Hepatocyte (in vitro differentiated cells): ENCODE data around the gene ACY1. TPM values are rescaled to one million over a fixed set of nuclear protein-coding genes. Genes with fewer than 3 reads are reported as not detected.

ENCODE experiments used
- DNase-seq: peaks from one replicate; pipeline ENCODE4 v3.0.0-alpha.2; 2016; ENCODE audit warnings: low spot score
- H2AFZ ChIP-seq: fragments of 200-600 bp; sonication (generic); 2 replicates; pipeline ENCODE4 v1.6.0; 2016; ENCODE audit warnings: antibody characterized with exemption, mild to moderate bottlenecking
- H3K27ac ChIP-seq: fragments of 200-600 bp; sonication (generic); 2 replicates; pipeline ENCODE4 v1.5.1; 2016; ENCODE audit warnings: mild to moderate bottlenecking
- H3K27me3 ChIP-seq: fragments of 200-600 bp; sonication (generic); 2 replicates; pipeline ENCODE4 v1.6.1; 2016
- H3K36me3 ChIP-seq: fragments of 200-600 bp; sonication (generic); replicated peaks from 2 replicates; pipeline ENCODE4 v1.5.1; 2016; ENCODE audit warnings: low read depth; ENCODE audit not compliant: insufficient read depth
- H3K4me1 ChIP-seq: fragments of 200-600 bp; sonication (generic); 2 replicates; pipeline ENCODE4 v1.5.1; 2016; ENCODE audit warnings: mild to moderate bottlenecking, moderate library complexity; ENCODE audit not compliant: insufficient read depth
- H3K4me2 ChIP-seq: fragments of 200-600 bp; sonication (generic); 2 replicates; pipeline ENCODE4 v1.6.0; 2016
- H3K4me3 ChIP-seq: fragments of 200-600 bp; sonication (generic); 2 replicates; pipeline ENCODE4 v1.5.1; 2016; ENCODE audit warnings: mild to moderate bottlenecking
- H3K79me2 ChIP-seq: fragments of 200-600 bp; sonication (generic); 2 replicates; pipeline ENCODE4 v1.6.0; 2017; ENCODE audit warnings: mild to moderate bottlenecking
- H3K9me2 ChIP-seq: fragments of 200-600 bp; sonication (generic); replicated peaks from 2 replicates; pipeline ENCODE4 v1.6.0; 2017; ENCODE audit warnings: mild to moderate bottlenecking; ENCODE audit not compliant: insufficient read depth
- H3K9me3 ChIP-seq: fragments of 200-600 bp; sonication (generic); 2 replicates; pipeline ENCODE4 v1.5.1; 2016; ENCODE audit warnings: low read depth, mild to moderate bottlenecking
- H4K20me1 ChIP-seq: fragments of 200-600 bp; sonication (generic); 2 replicates; pipeline ENCODE4 v1.6.0; 2016; ENCODE audit warnings: mild to moderate bottlenecking; ENCODE audit not compliant: insufficient read depth, poor library complexity, severe bottlenecking
- EZH2 ChIP-seq: fragments of 200-600 bp; sonication (generic); IDR thresholded peaks from 2 replicates; pipeline ENCODE4 v1.6.1; 2016; ENCODE audit warnings: antibody characterized with exemption, mild to moderate bottlenecking, borderline replicate concordance
- EZH2phosphoT487 ChIP-seq: fragments of 200-600 bp; sonication (generic); IDR thresholded peaks from one replicate; pipeline ENCODE4 v1.6.1; 2018; ENCODE audit warnings: antibody characterized with exemption, mild to moderate bottlenecking, low read depth, moderate library complexity; ENCODE audit not compliant: unreplicated experiment, severe bottlenecking
- WGBS: methylation state at CpG from one replicate; pipeline ENCODE4 v1.1.6; 2016; ENCODE audit warnings: low lambda C conversion rate; ENCODE audit errors: missing lambda C conversion rate; 5-methylcytosine and 5-hydroxymethylcytosine counted together
- polyA plus RNA-seq: library from polyadenylated mRNA; unstranded; fragments of >200 nt; fragmentation: Nextera tagmentation; extraction: Ambion mirVana; gene quantifications from 2 replicates; pipeline ENCODE4 v1.2.1, GENCODE V29; 2016
- total RNA-seq: library from RNA; depleted of rRNA; stranded (reverse); fragments of >200 nt; gene quantifications from 2 replicates; pipeline ENCODE4 v1.2.3, GENCODE V29; 2014
- TF ChIP-seq, protein P1 (sequence below): fragments of 200-600 bp; sonication (generic); IDR thresholded peaks from 2 replicates; pipeline ENCODE4 v1.5.1; 2016; ENCODE audit warnings: antibody characterized with exemption, mild to moderate bottlenecking; ENCODE audit not compliant: poor library complexity

The ACY1 gene
- total and polyA plus RNA-seq, 2 experiments from 2014 or later = 164 to 183 TPM

DNA sequence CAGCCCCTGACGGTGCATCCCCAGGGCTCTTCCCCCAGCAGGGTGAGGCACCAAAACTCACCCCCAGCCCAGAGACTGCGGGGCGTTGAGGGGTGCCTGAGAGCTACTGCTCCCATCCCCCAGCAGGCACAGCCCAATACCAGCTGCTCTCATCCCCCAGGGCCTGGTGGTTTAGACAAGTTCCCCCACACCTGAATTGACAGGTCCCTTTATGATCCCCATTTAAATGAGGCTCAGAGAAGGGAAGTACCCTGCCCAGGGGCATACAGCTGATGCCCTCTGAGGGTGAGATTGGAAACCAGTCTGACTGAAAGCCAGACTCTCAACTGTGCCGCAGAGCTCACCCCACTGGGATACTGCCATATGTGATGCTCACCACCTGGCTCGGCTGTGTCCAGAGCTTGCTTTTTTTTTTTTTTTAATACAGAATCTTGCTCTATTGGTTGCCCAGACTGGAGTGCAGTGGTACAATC, 52.9 kb downstream of the ACY1 start:
- H3K4me3 ChIP-seq = no peak overlapping the region
- DNase-seq = no peak
- H2AFZ ChIP-seq = no peak overlapping the region
- no peak overlapping the region for H3K4me2 ChIP-seq
- no peak overlapping the region for H3K27ac ChIP-seq
- no peaks in the 10 kb centered on the region for H3K27me3 ChIP-seq
- H3K79me2 ChIP-seq = no peaks in the 10 kb centered on the region
- H3K9me3 ChIP-seq = no peaks in the 10 kb centered on the region
- peaks cover 8% of the 10 kb centered on the region for H3K4me1 ChIP-seq
- H3K9me2 ChIP-seq = no peaks in the 10 kb centered on the region
- 87% methylated on average over 5 of the region's 5 CpGs for WGBS
- TF ChIP-seq, protein P1, sequence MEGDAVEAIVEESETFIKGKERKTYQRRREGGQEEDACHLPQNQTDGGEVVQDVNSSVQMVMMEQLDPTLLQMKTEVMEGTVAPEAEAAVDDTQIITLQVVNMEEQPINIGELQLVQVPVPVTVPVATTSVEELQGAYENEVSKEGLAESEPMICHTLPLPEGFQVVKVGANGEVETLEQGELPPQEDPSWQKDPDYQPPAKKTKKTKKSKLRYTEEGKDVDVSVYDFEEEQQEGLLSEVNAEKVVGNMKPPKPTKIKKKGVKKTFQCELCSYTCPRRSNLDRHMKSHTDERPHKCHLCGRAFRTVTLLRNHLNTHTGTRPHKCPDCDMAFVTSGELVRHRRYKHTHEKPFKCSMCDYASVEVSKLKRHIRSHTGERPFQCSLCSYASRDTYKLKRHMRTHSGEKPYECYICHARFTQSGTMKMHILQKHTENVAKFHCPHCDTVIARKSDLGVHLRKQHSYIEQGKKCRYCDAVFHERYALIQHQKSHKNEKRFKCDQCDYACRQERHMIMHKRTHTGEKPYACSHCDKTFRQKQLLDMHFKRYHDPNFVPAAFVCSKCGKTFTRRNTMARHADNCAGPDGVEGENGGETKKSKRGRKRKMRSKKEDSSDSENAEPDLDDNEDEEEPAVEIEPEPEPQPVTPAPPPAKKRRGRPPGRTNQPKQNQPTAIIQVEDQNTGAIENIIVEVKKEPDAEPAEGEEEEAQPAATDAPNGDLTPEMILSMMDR = no peak
- H3K36me3 ChIP-seq = no peaks in the 10 kb centered on the region
- no peaks in the 10 kb centered on the region for H4K20me1 ChIP-seq

DNA sequence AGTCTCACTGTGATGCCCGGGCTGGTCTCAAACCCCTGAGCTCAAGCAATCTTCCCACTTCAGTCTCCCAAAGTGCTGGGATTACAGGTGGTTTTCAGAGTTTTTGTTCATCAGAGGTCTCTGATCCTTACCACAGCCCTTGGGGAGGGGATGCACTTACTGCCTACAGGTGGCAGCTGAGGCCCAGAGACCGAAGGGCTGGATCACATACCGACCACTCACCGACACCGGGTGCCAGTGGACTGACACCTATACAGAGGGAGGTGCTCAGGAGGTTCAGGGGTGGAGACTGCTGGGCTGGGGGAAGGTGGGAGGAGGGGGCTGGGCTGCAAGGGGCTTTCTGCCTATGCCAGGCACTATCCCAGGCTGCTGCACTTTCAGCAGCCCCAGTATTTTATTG, 53.5 kb downstream of the ACY1 start:
- no peaks in the 10 kb centered on the region for H3K79me2 ChIP-seq
- H2AFZ ChIP-seq = no peak overlapping the region
- DNase-seq = no peak
- no peak overlapping the region for H3K4me2 ChIP-seq
- no peak overlapping the region for H3K4me3 ChIP-seq
- H3K27me3 ChIP-seq = no peaks in the 10 kb centered on the region
- no peaks in the 10 kb centered on the region for H3K9me2 ChIP-seq
- H4K20me1 ChIP-seq = no peaks in the 10 kb centered on the region
- TF ChIP-seq EZH2phosphoT487 (no peak), EZH2 (no peak)
- TF ChIP-seq, protein P1 = peak; percentile 15
- H3K4me1 ChIP-seq = peaks cover 8% of the 10 kb centered on the region
- WGBS = 32% methylated on average over 5 of the region's 5 CpGs
- no peak overlapping the region for H3K27ac ChIP-seq
- no peaks in the 10 kb centered on the region for H3K36me3 ChIP-seq
- no peaks in the 10 kb centered on the region for H3K9me3 ChIP-seq

DNA sequence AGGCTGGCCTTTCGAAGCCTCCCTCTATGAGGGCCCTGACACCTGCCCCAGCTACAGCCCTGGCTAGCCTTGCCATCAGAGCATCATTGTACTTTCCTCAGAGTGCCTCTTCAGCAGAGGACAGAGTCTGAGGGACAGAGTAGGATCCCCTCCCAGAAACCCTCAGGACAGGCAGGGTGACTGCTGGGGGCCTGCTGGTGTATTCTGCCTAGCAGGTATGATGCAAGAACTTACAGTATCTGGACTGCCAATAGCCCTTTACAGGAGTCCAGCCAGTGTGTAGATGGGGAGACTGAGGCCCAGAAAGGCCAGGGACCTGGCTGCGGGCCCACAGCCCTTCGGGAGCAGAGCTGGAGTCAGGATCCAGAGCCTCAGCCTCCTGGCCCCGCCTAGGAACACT, 54.0 kb downstream of the ACY1 start:
- TF ChIP-seq EZH2 (no peak), EZH2phosphoT487 (no peak)
- TF ChIP-seq, protein P1 = no peak
- WGBS = 93% methylated on average over 4 of the region's 4 CpGs
- Histone ChIP-seq H3K79me2 (no peaks in the 10 kb centered on the region), H3K4me3 (no peak overlapping the region), H3K9me2 (no peaks in the 10 kb centered on the region), H3K4me1 (peaks cover 8% of the 10 kb centered on the region), H2AFZ (no peak overlapping the region), H3K27ac (no peak overlapping the region), H3K9me3 (no peaks in the 10 kb centered on the region), H4K20me1 (no peaks in the 10 kb centered on the region), H3K36me3 (no peaks in the 10 kb centered on the region), H3K27me3 (no peaks in the 10 kb centered on the region), H3K4me2 (no peak overlapping the region)
- no peak for DNase-seq

DNA sequence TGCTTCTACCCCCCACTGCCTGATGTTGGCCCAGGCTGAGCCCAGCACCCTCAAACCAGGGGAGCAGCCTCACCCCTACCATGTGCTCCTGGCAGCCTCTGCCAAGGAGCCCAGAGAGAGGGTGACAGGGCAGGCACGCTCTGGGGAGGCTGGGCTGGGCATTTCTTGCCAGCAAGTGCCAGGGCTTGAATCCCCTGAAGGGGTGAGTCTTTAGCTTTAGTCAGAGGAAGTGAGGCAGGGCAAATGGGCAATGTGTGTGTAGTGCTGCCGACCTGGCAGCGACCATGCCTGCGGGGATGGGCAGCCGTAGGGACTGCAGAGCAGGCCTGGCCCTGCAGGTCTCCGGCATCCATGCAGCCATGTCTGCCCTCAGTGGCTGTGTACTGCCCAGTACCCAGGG, 54.9 kb downstream of the ACY1 start:
- H3K27me3 ChIP-seq = no peaks in the 10 kb centered on the region
- no peak overlapping the region for H2AFZ ChIP-seq
- H3K79me2 ChIP-seq = no peaks in the 10 kb centered on the region
- TF ChIP-seq, protein P1 = no peak
- TF ChIP-seq EZH2 (no peak), EZH2phosphoT487 (no peak)
- no peak overlapping the region for H3K4me2 ChIP-seq
- no peaks in the 10 kb centered on the region for H3K9me2 ChIP-seq
- DNase-seq = no peak
- WGBS = 94% methylated on average over 6 of the region's 6 CpGs
- no peak overlapping the region for H3K27ac ChIP-seq
- no peaks in the 10 kb centered on the region for H4K20me1 ChIP-seq
- H3K4me3 ChIP-seq = no peak overlapping the region
- H3K36me3 ChIP-seq = no peaks in the 10 kb centered on the region
- peaks cover 3% of the 10 kb centered on the region for H3K4me1 ChIP-seq
- no peaks in the 10 kb centered on the region for H3K9me3 ChIP-seq
